Measurements from ENCODE around the gene JTB.

JTB gene

DNA sequence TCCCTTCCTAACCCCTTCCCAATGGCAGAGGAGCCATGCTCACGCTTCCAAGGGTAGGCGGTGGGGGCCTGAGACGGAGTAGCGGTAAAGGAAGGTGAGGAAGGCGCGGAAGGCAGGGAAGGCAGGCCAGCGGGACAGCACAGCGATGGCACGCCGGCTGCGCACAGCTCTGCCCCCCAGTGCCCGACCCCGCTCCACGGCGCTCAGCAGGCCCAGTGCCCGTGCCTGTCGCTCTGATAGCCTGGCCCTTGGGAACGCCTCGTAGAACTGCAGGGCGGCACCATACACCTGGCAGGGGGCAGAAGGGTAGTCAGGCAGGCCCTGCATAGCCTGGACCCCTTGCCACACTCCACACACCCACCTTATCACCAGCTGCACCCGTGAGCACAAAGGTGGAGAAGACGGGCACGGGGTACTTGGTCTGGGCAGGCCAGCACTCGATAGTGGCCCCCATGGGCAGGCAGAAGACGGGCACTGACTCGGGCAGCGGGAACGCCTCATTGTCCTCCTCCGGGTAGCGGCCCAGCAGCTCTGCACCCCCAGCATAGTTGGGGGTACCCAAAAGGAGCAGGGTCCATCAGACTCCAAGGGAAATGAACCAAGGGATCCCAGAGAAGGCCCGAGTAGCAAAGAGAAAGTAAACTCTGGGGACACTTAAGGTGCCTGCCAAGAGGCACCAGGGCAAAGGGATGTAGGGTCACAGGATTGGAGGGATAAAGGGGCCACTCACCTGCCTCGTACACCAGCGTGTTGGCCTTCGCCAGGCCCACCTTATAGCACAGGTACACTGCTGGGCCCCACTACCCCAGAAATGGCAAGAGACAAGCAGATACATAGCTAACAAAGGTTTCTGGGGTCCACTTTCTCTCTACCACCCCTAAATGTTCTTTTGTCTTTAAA, 35.4 kb downstream of the JTB start:
- no peak for TF ChIP-seq CTCF (conservative IDR thresholded peaks at IDR 0.05)
- no peak overlapping the region for H3K27ac ChIP-seq

GRCh38 chr1:153940756-153941155, 36.7 kb downstream of the JTB start:
- no peak overlapping the region for H3K27ac ChIP-seq
- no peak for TF ChIP-seq CTCF (conservative IDR thresholded peaks at IDR 0.05)

DNA sequence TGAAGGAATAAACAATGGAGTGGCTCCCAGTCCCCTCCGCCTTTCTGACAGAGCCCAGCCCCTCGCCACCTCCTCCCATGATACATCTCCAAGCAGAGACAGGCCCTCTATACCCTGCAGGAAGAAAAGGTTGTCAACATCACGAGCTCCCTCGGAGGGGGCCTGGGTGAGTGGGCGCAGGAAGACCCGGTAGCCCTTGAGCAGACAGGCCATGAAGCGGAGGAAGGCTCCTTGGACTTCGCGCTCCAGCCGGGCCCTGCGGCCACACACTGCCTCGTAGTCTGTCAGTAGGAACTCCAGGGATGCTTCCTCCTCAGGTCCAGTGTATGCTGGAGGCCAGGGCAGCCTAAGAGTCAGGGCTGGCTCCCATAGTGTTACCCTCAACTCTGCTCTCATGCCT, 38.0 kb downstream of the JTB start:
- no peak; the same call in 1 of the 2 replicates for TF ChIP-seq CTCF (conservative IDR thresholded peaks at IDR 0.05)

DNA sequence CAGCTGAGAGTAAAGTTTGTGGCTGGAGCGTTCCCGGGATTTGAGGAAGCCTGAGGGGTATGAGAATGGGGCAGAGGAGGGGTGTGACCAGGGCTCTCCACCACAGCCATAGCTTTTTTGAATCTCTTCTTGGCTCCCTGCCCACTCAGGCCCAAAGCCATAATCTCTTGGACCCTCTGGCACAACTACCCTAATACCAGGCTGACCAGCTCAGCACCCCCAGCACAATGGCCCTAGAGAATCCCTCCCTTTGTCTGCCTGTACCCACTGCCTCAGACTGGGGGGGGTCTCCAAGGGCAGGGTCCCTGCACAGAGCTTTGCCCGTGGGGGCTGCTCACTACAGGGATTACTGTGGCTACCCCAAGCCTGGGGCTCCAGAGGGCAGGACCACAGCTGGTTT, 38.5 kb downstream of the JTB start:
- no peak for TF ChIP-seq CTCF (conservative IDR thresholded peaks at IDR 0.05)
- H3K27ac ChIP-seq: no peak overlapping the region

More for the DNA sequence above, 38.0 kb downstream of the JTB start:
- H3K27ac ChIP-seq: no peak overlapping the region

DNA sequence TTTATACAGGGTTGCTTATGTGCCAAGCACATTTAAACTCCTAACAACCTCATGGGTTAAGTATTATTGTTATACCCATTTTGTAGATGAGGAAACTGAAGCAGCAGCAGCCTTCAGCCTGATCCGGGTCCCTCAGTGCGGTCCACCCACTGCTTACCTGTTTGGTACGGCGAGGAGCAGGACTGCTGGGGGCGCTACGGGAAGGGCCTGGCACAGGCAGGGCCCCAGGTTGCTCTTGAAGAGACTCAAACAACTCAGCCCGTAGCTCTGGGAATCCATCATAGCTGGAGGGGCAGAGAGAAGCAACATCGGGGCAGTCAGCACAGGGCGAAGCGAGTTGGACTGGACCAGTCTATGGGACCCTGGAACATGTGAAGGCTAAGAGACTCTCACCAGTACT, 40.1 kb downstream of the JTB start:
- TF ChIP-seq CTCF (conservative IDR thresholded peaks at IDR 0.05): no peak
- H3K27ac ChIP-seq: no peak overlapping the region

DNA sequence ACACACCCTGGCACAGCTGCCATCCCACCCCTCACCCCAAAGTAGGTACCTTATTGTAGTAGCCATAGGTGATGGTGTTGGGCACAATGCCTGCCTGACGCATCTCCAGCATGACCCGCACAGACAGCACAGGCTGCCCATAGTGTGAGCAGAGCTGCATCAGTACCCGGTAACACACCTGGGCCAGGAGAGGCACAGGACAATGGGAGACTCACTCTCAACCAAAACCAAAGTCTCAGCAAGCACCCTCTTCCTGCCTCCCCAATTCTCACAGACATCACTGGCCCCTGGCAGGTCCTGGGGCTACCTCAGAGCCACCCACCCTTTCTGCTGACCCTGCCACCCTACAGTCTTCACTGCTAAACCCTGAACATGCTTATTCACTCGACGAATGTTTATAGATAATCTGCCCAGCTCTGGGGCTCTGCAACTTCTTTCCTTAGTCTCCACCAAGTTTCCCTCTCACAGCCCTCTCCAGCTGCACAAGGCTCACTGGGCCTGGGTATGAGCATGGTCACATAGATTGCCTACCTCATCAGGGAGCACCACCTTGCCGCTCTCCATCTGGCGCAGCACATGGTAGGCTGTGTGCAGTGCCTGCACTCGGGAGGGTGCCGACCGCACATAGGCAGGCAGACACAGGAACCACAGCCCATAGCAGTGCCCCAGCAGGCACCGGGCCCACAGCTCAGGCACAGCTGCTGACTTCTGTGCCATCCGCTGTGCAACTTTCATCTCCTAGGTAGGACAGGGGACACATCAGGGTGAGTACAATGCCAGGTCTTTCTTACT, 41.3 kb downstream of the JTB start:
- no peak for TF ChIP-seq CTCF (conservative IDR thresholded peaks at IDR 0.05)
- no peak overlapping the region for H3K27ac ChIP-seq

DNA sequence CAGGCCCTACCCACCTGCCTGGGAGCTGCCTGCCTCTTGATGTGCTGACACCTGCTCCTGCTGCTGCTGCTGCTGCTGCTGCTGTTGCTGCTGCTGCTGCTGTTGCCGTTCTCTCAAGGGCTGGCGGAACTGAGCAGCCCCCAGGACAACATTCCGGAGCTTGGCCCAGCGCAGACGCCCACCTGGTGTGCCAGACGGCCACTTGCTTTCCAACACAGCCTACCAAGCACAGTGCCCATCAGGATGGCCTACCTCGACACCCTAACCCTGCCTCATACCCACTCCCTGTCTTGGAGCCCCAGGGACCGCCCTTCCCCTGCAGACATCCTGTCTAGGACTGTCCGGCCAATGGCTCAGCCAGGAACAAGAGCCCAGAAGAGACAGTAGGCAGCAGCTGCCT, 42.7 kb downstream of the JTB start:
- H3K27ac ChIP-seq: no peak overlapping the region
- no peak for TF ChIP-seq CTCF (conservative IDR thresholded peaks at IDR 0.05)
